Mononuclear cell (primary cell): Measurements from ENCODE around the gene BIRC7. TPM values are rescaled to one million over a fixed set of nuclear protein-coding genes. Genes with fewer than 3 reads are reported as not detected.
A peak's percentile ranks its signal among the peaks of the same experiment; 100 is the strongest.

ENCODE experiments used
- H3K27me3 ChIP-seq: 2 replicates; pipeline ENCODE4 v1.6.0; 2011; ENCODE audit warnings: low read length, control low read depth; ENCODE audit not compliant: insufficient read depth
- H3K4me1 ChIP-seq: 2 replicates; pipeline ENCODE4 v1.5.1; 2011; ENCODE audit warnings: mild to moderate bottlenecking, low read length, control low read depth; ENCODE audit not compliant: insufficient read depth
- H3K4me3 ChIP-seq: 2 replicates; pipeline ENCODE4 v1.5.1; 2011; ENCODE audit warnings: mild to moderate bottlenecking, low read length, moderate library complexity
- H3K9me3 ChIP-seq: 2 replicates; pipeline ENCODE4 v1.5.1; 2011; ENCODE audit warnings: low read depth, mild to moderate bottlenecking, control low read depth, low read length
- total RNA-seq: library from RNA; depleted of rRNA; stranded (reverse); fragments of >200 nt; gene quantifications from one replicate; pipeline ENCODE4 v1.2.3, GENCODE V29; 2012

The BIRC7 gene
- total RNA-seq, 1 donor, result 0.21 TPM

- H3K4me1 ChIP-seq, result peaks cover 17% of the 10 kb centered on the region
- no peaks in the 10 kb centered on the region for H3K9me3 ChIP-seq
These were observed 34.0 kb downstream of the BIRC7 start for GRCh38 chr20:63269724-63270123.

GRCh38 chr20:63270606-63271325 lies 35.1 kb downstream of the BIRC7 start:
- Histone ChIP-seq H3K4me1 (peaks cover 17% of the 10 kb centered on the region), H3K27me3 (no peaks in the 10 kb centered on the region), H3K9me3 (no peaks in the 10 kb centered on the region), H3K4me3 (no peak overlapping the region)

More at GRCh38 chr20:63269724-63270123, 34.0 kb downstream of the BIRC7 start:
- H3K27me3 ChIP-seq, result no peaks in the 10 kb centered on the region
- no peak overlapping the region for H3K4me3 ChIP-seq

GRCh38 chr20:63272105-63273058 lies 36.7 kb downstream of the BIRC7 start, which contains the start of gene ARFGAP1:
Gene ARFGAP1, plus strand, starts transcription at chr20:63272813. Its CDS starts 2,768 bp downstream, at chr20:63275581.
- H3K27me3 ChIP-seq, result no peaks in the 10 kb centered on the region
- peak within 1 kb of the TSS; percentile 71 for H3K4me3 ChIP-seq
- H3K9me3 ChIP-seq, result no peaks in the 10 kb centered on the region
- H3K4me1 ChIP-seq, result peaks cover 17% of the 10 kb centered on the region

- peaks cover 17% of the 10 kb centered on the region for H3K4me1 ChIP-seq
- H3K27me3 ChIP-seq, result no peaks in the 10 kb centered on the region
- peak overlapping the region; percentile 71 for H3K4me3 ChIP-seq
- no peaks in the 10 kb centered on the region for H3K9me3 ChIP-seq
These were observed 37.4 kb downstream of the BIRC7 start for GRCh38 chr20:63273059-63273579.

GRCh38 chr20:63273635-63274380 lies 38.1 kb downstream of the BIRC7 start:
- no peaks in the 10 kb centered on the region for H3K27me3 ChIP-seq
- peak overlapping the region; percentile 71 for H3K4me3 ChIP-seq
- H3K4me1 ChIP-seq, result peaks cover 17% of the 10 kb centered on the region
- no peaks in the 10 kb centered on the region for H3K9me3 ChIP-seq

GRCh38 chr20:63274381-63275228 lies 38.9 kb downstream of the BIRC7 start:
- Histone ChIP-seq H3K9me3 (no peaks in the 10 kb centered on the region), H3K4me1 (peaks cover 17% of the 10 kb centered on the region), H3K27me3 (no peaks in the 10 kb centered on the region), H3K4me3 (no peak overlapping the region)

GRCh38 chr20:63275825-63276224 lies 40.1 kb downstream of the BIRC7 start:
- H3K4me3 ChIP-seq, result no peak overlapping the region
- H3K4me1 ChIP-seq, result peaks cover 17% of the 10 kb centered on the region
- no peaks in the 10 kb centered on the region for H3K27me3 ChIP-seq
- no peaks in the 10 kb centered on the region for H3K9me3 ChIP-seq

- no peaks in the 10 kb centered on the region for H3K9me3 ChIP-seq
- H3K4me1 ChIP-seq, result peaks cover 12% of the 10 kb centered on the region
These were observed 41.3 kb downstream of the BIRC7 start for GRCh38 chr20:63276956-63277355.

GRCh38 chr20:63277466-63278272 lies 42.0 kb downstream of the BIRC7 start:
- no peaks in the 10 kb centered on the region for H3K27me3 ChIP-seq
- no peak overlapping the region for H3K4me3 ChIP-seq
- no peaks in the 10 kb centered on the region for H3K9me3 ChIP-seq
- peaks cover 10% of the 10 kb centered on the region for H3K4me1 ChIP-seq

More at GRCh38 chr20:63276956-63277355, 41.3 kb downstream of the BIRC7 start:
- H3K4me3 ChIP-seq, result no peak overlapping the region
- no peaks in the 10 kb centered on the region for H3K27me3 ChIP-seq

- Histone ChIP-seq H3K4me3 (no peak overlapping the region), H3K4me1 (peaks cover 4% of the 10 kb centered on the region), H3K27me3 (no peaks in the 10 kb centered on the region), H3K9me3 (no peaks in the 10 kb centered on the region)
These were observed 43.0 kb downstream of the BIRC7 start for GRCh38 chr20:63278661-63279060.

GRCh38 chr20:63279931-63280330 lies 44.2 kb downstream of the BIRC7 start:
- Histone ChIP-seq H3K9me3 (no peaks in the 10 kb centered on the region), H3K4me1 (no peaks in the 10 kb centered on the region)

GRCh38 chr20:63280371-63280770 lies 44.7 kb downstream of the BIRC7 start:
- Histone ChIP-seq H3K4me3 (no peak overlapping the region), H3K9me3 (no peaks in the 10 kb centered on the region), H3K27me3 (no peaks in the 10 kb centered on the region), H3K4me1 (no peaks in the 10 kb centered on the region)

More at GRCh38 chr20:63279931-63280330, 44.2 kb downstream of the BIRC7 start:
- H3K27me3 ChIP-seq, result no peaks in the 10 kb centered on the region
- no peak overlapping the region for H3K4me3 ChIP-seq

- H3K4me3 ChIP-seq, result no peak overlapping the region
- H3K9me3 ChIP-seq, result no peaks in the 10 kb centered on the region
- no peaks in the 10 kb centered on the region for H3K4me1 ChIP-seq
- H3K27me3 ChIP-seq, result no peaks in the 10 kb centered on the region
These were observed 45.3 kb downstream of the BIRC7 start for GRCh38 chr20:63280929-63281545.
